Uterus (tissue), 2 donors: ENCODE data around the gene PRSS56.

Source experiments
- POLR2A ChIP-seq, 2 donors: fragments of 450-650 bp; IDR thresholded peaks; one replicate each; pipeline ENCODE4 v1.6.1; 2016; ENCODE audit warnings: antibody characterized with exemption in 2 of 2, mild to moderate bottlenecking in 1 of 2, moderate library complexity in 1 of 2
- TF ChIP-seq, protein P1 (sequence below), 4 experiments: fragments of 200-600 bp in 2 of 4; fragments of 450-650 bp in 2 of 4; sonication (generic) in 2 of 4; IDR thresholded peaks; one replicate each; pipeline ENCODE4 v1.5.1; 2016 to 2019; ENCODE audit warnings: antibody characterized with exemption in 4 of 4, mild to moderate bottlenecking in 2 of 4, moderate library complexity in 1 of 4

DNA sequence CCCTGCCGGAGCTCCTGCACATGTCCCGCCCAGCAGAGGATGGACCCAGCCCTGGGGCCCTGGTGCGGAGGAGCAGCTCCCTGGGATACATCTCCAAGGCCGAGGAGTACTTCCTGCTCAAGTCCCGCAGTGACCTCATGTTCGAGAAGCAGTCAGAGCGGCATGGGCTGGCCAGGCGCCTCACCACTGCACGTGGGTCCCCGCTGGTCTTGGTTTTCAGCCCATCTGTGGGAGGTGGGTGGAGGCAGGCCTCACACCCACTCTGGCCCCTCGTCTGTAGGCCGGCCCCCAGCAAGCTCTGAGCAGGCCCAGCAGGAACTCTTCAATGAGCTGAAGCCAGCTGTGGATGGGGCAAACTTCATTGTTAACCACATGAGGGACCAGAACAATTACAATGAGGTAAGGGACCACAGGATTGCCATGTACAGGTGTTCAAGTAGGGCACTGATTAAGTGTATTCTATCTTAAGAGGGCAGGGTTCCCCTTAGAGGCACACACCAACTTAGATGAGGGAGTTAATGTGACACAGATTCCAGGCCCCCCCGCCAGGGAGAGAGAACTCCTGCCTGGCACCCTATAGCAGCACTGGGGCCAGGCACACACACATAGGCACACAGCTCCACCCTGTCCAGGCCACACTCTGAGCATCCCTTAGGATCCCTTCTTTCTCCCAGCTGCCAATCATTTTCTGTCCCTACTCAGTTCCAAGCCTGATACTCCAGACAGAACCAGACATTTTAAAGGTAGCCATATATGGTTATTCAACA lies 13.9 kb downstream of the PRSS56 start:
- TF ChIP-seq, protein P1, sequence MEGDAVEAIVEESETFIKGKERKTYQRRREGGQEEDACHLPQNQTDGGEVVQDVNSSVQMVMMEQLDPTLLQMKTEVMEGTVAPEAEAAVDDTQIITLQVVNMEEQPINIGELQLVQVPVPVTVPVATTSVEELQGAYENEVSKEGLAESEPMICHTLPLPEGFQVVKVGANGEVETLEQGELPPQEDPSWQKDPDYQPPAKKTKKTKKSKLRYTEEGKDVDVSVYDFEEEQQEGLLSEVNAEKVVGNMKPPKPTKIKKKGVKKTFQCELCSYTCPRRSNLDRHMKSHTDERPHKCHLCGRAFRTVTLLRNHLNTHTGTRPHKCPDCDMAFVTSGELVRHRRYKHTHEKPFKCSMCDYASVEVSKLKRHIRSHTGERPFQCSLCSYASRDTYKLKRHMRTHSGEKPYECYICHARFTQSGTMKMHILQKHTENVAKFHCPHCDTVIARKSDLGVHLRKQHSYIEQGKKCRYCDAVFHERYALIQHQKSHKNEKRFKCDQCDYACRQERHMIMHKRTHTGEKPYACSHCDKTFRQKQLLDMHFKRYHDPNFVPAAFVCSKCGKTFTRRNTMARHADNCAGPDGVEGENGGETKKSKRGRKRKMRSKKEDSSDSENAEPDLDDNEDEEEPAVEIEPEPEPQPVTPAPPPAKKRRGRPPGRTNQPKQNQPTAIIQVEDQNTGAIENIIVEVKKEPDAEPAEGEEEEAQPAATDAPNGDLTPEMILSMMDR (IDR thresholded peaks at IDR 0.05) = no peak
- TF ChIP-seq POLR2A (IDR thresholded peaks at IDR 0.05) = no peak
